GM15510 (cell line): Measurements from ENCODE around the gene TPSD1.
"Not testable (repeated sequence)": the region's sequence is repeated elsewhere in the genome, so short reads cannot be mapped to it uniquely, and the experiment has no call there.

Experiments used
- POLR2A ChIP-seq: IDR thresholded peaks from 3 replicates; pipeline ENCODE4 v1.6.1; 2011; ENCODE audit warnings: borderline replicate concordance; ENCODE audit not compliant: insufficient read length; ENCODE audit errors: extremely low read depth

TPSD1 gene

GRCh38 chr16:1255276-1256122 is at the start of gene TPSD1:
TSS of gene TPSD1 (plus strand) at chr16:1256069. CDS start at chr16:1256281, 212 bp downstream.
- TF ChIP-seq POLR2A: not testable (repeated sequence)

GRCh38 chr16:1206326-1206725 is 49.5 kb upstream of the TPSD1 start:
- TF ChIP-seq POLR2A: no peak

- TF ChIP-seq POLR2A: no peak
These were observed 49.1 kb upstream of the TPSD1 start for GRCh38 chr16:1206786-1207185.

- TF ChIP-seq POLR2A: no peak
These were observed 47.5 kb upstream of the TPSD1 start for GRCh38 chr16:1208239-1208830.

- no peak for TF ChIP-seq POLR2A
These were observed 46.8 kb upstream of the TPSD1 start for GRCh38 chr16:1209081-1209480.

GRCh38 chr16:1210461-1210860 is 45.4 kb upstream of the TPSD1 start:
- no peak for TF ChIP-seq POLR2A

GRCh38 chr16:1211451-1212268 is 44.2 kb upstream of the TPSD1 start:
- no peak for TF ChIP-seq POLR2A

- no peak for TF ChIP-seq POLR2A
These were observed 43.2 kb upstream of the TPSD1 start for GRCh38 chr16:1212616-1213194.

GRCh38 chr16:1213231-1213630 is 42.6 kb upstream of the TPSD1 start:
- no peak for TF ChIP-seq POLR2A

GRCh38 chr16:1213796-1214372 is 42.0 kb upstream of the TPSD1 start:
- no peak for TF ChIP-seq POLR2A

GRCh38 chr16:1214719-1215118 is 41.1 kb upstream of the TPSD1 start:
- no peak for TF ChIP-seq POLR2A

- TF ChIP-seq POLR2A: no peak
These were observed 40.1 kb upstream of the TPSD1 start for GRCh38 chr16:1215574-1216295.

- no peak for TF ChIP-seq POLR2A
These were observed 39.6 kb upstream of the TPSD1 start for GRCh38 chr16:1216296-1216619.
